Stimulated activated CD8-positive, alpha-beta memory T cell treated with anti-CD3 and anti-CD28 coated beads, Interleukin-12 subunit alpha, Interleukin-12 subunit beta, amount 100 ng/mL, for 1 hour (primary cell): ENCODE results near the gene PRKCQ.
A peak's percentile ranks its signal among the peaks of the same experiment; 100 is the strongest.
"Not testable (repeated sequence)": the region's sequence is repeated elsewhere in the genome, so short reads cannot be mapped to it uniquely, and the experiment has no call there.

Experiments used
- DNase-seq: peaks from one replicate; pipeline ENCODE4 v3.0.0-alpha.2; 2020; ENCODE audit warnings: low read depth

The PRKCQ gene

DNA sequence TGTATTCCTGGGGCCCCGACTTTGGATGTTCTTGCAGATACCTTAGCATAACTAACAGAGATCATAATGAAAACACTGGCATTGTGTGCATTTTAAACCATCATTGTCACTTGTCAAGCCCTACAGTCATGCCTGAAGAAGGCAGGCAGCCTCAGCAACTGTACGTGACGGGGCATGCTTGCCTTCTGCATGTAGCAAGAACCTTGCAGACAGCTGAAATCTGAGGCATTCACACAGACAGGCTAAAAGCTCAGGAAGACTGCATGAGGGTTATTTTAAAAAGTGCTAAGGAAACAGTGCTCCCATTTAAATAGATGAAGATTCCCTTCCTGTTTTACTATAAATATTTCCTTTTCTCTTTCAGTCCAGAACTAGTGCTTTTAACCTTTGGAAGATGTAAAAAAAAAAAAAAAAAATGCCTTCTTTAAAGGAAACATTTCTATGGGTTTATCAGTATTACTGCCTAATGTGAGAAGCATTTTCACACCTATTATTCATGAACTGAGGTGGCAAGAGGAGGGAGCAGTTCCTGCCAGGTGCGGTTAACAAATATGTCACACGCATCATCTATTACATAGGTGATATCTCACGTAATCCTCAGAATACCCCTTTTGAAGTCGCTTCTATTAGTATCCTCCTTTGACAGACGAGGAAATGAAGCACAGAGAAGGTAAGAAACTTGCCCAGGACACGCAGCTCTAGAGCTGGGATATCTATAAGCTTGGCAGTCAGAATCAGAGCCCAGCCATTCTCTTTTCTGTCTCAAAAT is 88.1 kb downstream of the PRKCQ start:
- no peak for DNase-seq

DNA sequence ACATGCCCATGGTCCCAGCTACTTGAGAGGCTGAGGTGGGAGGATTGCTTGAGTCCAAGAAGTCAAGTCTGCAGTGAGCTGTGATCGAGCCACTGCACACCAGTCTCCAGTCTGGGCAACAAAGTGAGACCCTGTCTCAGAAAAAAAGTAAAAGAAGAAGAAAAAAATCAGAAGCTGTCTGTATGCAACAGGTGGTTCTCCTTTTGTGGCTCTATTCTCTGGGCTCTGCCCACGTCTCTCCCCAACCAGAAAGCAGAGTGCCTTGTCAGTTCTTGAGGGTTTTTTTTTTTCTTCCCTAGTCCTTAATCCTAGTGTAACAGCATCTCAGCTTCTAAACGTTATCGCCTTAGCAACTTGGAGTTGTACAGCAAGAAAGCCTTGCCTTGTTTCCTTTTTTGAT is 89.5 kb downstream of the PRKCQ start:
- DNase-seq: no peak

DNA sequence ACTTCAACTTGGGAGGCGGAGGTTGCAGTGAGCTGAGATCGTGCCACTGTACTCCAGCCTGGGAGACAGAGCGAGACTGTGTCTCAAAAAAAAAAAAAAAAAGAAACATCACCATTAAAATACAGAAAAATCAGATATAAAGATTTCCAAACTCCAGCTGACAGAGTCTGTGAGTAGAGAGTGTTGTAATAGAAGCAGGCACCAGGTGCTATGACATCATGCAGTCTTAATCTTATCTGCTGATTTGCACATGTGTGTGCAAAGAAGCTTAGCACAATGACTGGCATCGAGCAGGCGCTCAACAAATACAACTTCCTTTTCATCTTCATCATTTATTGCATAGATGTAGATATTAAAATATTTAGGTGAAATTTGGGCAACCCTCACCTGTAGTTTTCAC is 92.2 kb downstream of the PRKCQ start:
- DNase-seq: no peak

DNA sequence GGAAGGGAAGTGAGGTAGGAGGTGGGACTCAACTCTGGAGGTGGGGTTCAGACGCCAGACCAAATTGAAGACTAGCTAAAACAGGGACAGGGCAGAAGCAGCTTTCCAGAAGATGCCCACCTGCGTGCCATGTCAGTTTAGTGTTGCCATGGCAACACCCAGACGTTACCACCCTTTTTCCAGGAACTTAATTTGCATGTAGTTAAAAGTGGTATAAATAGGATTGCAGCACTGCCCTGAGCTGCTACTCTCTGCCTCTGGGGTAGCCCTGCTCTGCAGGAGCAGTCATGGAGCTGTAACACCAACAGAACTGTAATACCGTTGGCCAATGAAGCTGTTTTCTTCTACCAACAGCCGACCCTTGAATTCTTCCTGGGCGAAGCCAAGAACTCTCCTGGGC is 93.8 kb downstream of the PRKCQ start:
- no peak for DNase-seq

DNA sequence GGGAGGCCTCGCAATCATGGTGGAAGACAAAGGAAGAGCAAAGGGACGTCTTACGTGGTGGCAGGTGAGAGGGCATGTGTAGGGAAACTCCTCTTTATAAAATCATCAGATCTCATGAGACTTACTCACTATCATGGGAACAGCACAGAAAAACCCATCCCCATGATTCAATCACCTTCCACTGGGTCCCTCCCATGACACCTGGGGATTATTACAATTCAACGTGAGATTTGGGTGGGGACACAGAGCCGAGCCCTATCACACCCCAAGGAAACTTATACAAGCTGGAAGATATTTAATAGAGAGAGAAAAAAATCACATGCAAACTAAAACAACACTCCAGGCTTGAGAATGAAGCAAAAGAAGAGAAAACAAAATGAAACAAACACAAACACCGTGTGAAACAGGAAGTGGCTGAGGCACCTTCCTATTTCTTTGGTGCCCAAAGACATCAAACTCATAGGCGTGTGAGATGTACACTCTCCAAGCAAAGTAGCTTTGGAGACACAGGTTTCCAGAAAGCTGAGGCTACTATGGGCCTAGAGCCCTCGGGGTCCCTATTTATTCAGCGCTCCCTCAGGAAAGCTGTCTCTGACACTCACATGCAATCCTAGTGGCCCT is 97.2 kb downstream of the PRKCQ start:
- no peak for DNase-seq

DNA sequence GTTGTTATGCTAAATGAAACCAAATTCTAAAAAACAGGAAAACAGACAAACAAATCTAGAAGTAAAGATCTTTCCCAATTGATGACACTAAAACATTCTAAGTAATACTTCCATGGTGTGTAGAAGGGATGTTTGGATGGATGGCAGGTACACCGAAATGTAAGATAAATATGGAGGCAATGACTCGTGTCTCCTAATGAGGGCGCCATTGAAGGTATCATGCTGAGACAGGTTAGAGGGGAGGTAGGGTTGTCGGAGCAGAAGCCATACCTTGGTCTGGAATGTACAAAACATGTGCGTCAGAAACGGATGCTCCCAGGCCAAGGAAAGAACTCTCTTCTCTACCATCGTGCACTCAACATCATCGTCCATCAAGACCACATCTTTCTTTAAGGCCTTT is 101.4 kb downstream of the PRKCQ start:
- no peak for DNase-seq

DNA sequence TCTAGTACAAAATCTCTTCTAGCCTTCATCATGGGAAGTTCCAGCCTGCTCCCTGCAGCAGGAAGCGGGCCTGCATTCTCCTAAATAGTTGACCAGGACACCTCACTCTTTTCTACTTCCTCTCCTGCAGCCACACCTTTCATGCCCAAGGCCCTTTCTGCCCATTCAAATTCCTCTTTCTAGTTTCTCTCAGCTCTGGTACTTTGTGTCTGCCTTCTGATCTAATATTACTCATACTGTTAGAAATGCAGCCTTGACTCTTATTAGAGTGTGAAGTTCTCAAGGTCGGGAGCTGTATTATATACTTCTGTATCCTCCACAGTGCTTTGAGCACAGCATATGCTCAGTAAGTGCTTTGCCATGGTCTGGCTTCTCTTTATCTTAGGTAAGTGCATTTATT is 103.1 kb downstream of the PRKCQ start:
- DNase-seq: no peak

DNA sequence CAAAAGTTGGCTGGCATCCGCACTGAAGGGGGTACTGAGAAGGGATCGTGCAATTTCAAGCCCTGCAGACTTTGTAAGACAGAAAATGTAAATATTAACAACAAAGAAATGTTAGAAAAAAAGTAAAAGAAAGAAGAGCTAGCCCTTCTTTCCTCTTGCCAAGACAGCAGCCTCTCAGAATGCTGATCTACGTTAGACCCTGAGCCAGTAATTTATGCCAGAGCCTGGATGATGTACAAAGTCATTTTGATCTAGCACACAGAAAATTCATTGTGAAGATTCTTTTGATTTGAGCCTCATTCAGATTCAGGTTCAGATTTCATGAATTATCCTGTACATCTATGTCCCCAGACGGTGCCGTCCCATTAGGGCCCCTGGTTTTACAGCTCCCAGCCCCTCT is 105.2 kb downstream of the PRKCQ start:
- DNase-seq: no peak

DNA sequence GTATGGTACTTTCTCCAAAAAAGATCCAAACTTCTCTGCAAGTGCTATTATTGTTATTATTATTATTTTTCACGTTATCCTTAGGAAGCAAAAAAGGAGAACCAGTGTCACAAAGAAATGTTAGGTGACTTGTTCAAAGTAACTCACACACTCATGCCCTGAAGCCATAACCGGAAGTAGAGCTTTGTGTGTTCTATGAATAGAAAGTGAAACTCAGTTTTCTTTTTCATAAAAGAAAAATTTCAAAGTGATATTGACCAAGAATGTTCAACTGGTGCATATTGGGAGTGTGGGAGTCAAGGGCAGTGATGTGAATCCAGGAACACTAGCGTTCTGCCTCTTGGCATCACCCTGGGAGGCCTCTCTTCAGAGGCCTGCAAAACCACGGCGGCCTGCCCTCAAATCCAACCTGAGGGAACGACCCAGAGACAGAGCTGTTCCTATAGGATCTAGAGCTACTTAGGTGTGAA is 106.1 kb downstream of the PRKCQ start:
- no peak for DNase-seq

DNA sequence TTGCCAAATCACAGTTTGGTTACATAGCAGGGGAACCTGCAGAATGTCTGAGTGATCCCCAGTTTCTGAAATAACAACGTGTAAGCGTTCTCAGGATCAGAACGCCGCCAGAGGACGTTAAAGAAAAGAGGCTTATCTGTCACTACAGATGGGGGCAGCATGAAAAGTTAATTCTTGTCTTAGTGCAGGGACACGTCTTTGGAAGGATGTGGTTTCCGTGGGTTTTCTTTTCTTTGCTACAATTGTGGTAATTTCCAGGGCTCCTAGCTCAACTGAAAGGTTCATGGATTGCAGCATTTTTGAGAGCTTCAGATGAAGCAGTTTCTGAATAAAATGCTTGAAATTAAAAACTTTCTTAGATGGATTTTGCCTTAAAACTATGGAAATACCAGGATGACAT is 106.6 kb downstream of the PRKCQ start:
- peak; percentile 31 for DNase-seq

DNA sequence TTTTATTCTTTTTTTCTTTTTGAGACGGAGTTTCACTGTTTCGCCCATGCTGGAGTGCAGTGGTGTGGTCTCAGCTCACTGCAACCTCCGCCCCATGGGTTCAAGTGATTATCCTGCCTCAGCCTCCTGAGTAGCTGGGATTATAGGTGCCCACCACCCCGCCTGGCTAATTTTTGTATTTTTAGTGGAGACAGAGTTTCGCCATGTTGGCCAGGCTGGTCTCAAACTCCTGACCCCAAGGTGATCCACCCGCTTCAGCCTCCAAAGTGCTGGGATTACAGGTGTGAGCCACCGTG is 107.4 kb downstream of the PRKCQ start:
- not testable (repeated sequence) for DNase-seq

DNA sequence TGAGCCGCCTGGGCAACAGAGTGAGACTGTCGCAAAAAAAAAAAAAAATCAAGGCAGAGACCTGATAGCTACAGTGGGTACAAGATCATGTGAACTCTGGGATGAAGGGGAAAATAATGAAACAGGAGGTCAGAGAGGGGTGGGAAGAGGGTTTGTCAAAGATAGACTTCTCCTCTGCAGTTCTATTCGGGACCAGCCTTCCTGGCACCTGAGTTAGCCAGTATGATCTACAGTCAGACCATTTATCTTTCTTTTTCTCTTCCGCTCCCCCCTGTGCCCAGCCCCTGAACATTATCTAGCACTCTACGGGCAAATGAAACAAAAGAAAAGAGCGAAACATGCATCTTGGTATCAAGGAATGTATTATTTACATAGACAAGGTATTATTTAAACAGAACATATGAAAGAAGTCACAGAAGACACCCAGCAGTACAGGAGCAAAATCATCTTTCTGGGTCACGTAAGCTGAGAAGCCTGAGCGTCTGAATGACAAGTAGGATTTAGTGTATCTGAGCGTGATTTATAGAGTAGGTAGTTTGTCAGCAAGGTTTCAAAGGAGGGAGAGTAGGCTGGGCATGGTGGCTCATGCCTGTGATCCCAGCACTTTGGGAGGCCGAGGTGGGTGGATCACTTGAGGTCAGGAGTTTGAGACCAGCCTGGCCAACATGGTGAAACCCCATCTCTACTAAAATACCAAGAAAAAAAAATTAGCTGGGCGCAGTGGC is 109.0 kb downstream of the PRKCQ start:
- no peak for DNase-seq

DNA sequence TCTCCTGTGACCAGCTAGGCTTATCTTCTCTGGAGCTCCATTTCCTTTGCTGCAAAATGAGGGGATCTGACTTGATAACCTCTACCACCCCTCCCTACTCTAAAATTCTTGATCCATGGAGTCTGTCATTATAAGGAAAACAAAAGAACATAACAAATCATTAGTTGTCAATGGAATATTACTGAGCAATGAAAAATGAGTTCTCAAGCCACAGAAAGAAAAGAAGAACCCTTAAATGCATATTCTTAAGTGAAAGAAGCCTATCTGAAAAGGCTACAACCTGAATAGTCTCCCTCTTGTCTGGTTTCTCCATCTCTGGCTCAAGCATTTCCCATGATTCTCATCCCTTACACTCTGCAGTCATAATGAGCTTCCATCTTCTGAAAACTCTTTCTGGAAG is 110.4 kb downstream of the PRKCQ start:
- DNase-seq: no peak

DNA sequence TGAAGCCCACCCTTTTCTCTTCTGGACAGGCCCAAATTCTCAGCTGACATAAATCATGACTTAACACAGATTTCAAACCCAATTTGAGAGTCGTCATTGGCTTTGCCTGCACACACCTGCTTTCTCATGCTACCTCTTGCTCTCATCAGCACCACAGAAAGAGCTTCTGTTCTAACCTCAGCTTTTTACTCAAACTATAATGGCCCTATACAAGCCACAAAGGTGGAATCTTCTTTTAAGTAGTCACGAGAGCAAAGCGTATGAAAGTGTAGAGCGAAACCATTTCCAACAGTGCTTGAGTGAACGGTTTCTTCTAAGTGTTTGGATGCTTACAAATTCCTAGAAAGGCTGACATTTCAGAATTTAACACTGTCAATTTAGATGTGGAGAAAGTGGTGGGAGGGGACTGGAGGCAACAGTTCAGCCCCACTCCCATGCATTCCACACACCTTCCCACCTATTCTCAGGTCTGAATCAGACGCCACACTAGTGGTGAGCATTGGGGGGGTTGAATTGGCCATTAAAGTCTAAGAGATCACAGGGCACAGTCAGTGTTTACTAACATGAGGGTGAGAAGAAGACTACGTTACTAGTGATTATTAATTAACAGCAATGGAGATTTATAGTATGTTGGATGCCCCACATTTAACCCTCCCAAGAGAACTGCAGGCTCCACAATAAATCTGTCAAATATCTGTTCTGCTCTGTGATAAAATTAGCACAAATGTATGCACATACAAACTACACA is 114.0 kb downstream of the PRKCQ start:
- no peak for DNase-seq

DNA sequence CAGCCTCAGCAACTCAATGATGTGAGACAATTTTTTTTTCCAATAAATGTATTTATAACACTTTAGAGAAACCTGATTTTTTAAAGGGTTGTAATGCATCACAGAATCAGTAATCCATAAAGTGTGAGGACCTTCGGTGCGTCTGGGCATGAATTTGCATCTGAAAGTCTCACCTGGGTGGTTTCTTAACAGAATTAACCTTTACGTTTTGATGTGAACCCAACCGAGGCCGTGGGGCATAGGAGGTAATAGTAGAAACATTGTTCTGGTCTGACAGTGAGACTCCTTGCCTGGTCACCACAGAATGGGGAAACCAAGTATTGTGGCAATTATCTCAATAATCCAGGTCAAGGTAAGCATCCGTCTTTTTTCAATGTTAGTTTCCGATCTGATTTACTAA is 114.6 kb downstream of the PRKCQ start:
- no peak for DNase-seq

DNA sequence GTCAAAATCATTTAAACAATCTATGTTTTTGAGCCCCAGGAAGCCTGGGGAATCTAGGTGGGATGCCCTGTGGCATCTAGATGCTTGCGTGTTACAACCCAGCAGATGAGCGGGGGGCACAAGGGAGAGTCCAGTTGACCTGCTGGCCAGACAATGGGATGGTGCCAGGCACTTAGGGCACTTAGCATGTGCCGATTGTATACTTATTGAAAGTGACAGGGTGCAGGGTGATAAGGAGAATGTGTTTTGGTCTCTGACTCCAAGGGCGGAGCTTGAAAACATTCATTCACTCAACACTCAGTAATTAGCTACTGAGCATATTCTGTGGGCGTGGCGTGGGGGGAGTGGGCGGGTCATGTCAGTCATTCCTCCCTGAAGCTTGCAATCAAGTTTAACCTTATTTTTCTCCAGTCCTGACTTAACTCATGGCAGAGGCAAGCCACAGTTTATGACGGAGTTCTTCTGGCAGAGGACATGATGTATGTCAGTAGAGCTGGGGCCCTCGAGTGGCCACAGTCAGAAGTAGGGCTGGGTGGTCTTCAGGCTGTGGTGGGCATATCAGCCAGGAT is 115.1 kb downstream of the PRKCQ start:
- no peak for DNase-seq

DNA sequence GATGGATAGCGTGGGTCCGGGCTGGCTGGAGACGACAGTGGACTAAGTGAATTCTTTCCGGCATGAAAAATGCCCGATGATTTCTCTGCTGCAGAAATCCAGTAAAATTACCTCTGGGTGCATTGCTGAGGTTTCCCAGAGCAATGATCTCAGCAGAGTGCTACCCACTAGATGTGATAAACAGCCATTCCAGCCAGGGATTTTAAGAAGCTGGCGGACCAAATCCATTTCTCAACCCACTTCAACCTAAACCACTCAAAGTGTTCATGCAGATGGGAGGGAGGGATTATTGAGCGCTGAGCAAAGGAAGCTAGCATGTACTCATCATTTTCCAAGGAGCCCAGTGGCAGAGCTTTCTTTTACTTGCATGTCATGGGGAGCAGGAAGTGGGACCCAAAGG is 116.7 kb downstream of the PRKCQ start:
- DNase-seq: no peak

DNA sequence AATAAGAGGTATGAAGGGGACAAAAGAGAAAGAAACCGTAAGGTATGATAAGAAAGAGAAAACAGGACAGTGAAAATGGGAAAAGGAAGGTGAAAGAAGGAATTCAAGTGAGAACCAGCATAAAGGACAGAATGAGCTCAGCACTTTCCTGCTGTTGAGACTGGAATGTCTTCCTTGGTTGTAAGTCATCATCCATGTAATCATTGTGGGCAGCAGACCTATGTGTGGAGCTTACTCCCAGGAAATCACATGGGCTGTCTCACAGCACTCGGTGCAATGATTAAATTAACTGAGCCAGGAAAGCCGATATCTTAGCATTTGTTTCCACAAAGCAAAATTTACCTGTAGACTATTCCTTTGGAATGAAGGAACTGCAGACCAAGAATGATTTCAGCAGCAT is 118.1 kb downstream of the PRKCQ start:
- DNase-seq: no peak

DNA sequence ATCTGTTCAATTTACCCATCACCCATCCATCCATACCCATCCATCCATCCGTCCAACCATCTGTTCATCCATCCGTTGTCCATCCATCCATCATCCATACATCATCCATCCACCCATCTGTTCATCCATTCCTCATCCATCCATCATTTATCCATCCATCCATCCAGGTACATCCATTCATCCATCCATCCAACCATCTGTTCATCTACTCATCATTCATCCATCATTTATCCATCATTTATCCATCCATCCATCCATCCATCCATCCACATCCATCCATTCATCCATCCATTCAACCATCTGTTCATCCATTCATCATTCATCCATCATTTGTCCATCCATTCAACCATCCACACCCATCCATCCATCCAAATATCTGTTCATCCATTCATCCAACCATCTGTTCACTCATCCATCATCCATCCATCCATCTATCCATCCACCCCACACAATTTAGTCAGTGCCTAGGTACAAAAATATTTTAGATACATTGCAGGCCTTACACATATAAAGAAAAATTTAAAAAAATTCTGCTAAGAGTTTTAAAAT is 119.1 kb downstream of the PRKCQ start:
- DNase-seq: no peak

DNA sequence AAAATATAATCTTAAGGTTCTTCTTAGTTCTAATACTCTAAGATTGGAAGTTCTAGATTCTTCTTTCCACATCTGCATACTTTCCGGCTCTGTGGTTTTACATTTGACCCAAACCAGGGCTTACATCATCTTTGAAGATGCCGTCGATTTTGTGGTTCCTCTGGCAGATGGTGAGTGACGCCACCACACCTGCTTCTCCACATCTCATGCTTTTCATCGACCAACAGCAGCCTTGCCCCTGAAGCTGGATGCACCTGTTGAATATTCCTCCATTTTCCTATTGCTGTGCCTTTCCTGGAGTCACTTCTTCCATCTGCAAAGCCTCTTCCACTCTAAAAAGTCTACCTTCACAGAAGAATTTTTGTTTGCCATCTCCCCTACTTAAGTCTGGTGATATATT is 121.3 kb downstream of the PRKCQ start:
- DNase-seq: no peak

DNA sequence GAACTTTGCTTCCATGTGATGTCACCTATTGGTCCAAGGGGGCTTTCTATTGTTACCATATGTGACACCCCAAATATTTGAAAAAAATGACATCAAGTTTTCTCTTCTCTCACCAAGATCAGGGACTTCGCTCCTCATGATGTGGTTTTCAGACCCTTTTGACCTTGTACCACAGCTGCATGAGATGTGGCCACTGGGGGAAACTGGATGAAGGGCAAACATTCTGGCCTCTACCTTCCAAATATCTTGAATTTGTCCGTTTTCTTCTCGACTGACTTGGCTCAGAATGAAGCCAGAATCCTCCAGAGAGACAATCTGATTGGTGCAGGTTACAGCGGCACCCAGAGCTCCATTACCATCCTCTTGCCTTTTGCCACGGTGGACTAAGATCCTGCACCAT is 122.7 kb downstream of the PRKCQ start:
- DNase-seq: no peak

DNA sequence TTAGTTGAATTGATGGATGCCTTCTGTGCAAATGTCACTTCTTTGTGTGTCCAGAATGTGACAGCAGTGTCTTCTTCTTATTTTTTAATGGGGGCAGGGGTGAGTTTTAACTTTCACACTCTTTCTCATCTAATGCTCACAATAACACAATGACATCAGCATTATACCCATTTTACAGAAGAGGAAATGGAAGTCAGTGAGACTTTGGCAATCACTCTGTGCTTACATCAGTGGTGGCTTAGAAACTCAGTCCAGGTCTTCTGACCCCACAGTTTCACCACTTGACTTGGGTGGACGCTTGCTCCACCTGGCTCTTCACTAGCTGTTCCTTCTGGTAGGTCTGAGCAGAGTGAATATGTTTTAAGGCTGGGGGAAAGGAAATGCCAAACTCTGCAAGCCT is 124.0 kb downstream of the PRKCQ start:
- DNase-seq: no peak
